ENCODE measurements around the gene HILPDA.

DNA sequence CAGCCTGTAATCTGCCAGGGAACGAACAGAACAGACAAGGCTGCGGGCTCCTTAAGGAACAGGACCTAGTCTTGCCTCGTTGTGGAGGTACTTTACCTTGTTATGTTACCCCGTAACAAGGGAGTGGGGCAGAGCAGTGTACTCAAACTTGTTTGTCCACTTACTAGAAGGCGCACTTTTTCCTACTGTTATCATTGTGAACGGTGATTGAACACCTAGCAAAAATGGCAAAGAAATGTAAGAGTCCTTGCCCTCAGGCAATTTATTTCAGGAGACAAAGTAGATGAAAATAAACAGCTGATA lies 45.3 kb upstream of the HILPDA start:
- TF ChIP-seq, protein P1, sequence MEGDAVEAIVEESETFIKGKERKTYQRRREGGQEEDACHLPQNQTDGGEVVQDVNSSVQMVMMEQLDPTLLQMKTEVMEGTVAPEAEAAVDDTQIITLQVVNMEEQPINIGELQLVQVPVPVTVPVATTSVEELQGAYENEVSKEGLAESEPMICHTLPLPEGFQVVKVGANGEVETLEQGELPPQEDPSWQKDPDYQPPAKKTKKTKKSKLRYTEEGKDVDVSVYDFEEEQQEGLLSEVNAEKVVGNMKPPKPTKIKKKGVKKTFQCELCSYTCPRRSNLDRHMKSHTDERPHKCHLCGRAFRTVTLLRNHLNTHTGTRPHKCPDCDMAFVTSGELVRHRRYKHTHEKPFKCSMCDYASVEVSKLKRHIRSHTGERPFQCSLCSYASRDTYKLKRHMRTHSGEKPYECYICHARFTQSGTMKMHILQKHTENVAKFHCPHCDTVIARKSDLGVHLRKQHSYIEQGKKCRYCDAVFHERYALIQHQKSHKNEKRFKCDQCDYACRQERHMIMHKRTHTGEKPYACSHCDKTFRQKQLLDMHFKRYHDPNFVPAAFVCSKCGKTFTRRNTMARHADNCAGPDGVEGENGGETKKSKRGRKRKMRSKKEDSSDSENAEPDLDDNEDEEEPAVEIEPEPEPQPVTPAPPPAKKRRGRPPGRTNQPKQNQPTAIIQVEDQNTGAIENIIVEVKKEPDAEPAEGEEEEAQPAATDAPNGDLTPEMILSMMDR (IDR thresholded peaks at IDR 0.05 in 2 of 3, conservative IDR thresholded peaks at IDR 0.05 in 1 of 3; ENCODE audit: control insufficient read depth in 2 of 3, extremely low read depth in 1 of 3, insufficient read depth in 1 of 3, low read depth in 3 of 3, low read length in 3 of 3): no peak
- no peak for TF ChIP-seq POLR2A (IDR thresholded peaks at IDR 0.05; ENCODE audit: low read depth, low read length)
- TF ChIP-seq TARDBP (IDR thresholded peaks at IDR 0.05; ENCODE audit: borderline replicate concordance): no peak
- no peak for TF ChIP-seq CBFB (IDR thresholded peaks at IDR 0.05; ENCODE audit: low read depth)
- TF ChIP-seq, protein P2, sequence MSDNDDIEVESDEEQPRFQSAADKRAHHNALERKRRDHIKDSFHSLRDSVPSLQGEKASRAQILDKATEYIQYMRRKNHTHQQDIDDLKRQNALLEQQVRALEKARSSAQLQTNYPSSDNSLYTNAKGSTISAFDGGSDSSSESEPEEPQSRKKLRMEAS (IDR thresholded peaks at IDR 0.05; ENCODE audit: low read depth, low read length): no peak
- no peak for TF ChIP-seq NRF1 (conservative IDR thresholded peaks at IDR 0.05; ENCODE audit: low read depth, low read length)
- TF ChIP-seq TCF12 (IDR thresholded peaks at IDR 0.05; ENCODE audit: low read depth, low read length): no peak
- no peak for TF ChIP-seq MTA2 (IDR thresholded peaks at IDR 0.05; ENCODE audit: low read depth)
- TF ChIP-seq EZH2 (IDR thresholded peaks at IDR 0.05; ENCODE audit: borderline replicate concordance, control insufficient read depth, low read depth, low read length): no peak
- TF ChIP-seq FOS (IDR thresholded peaks at IDR 0.05; ENCODE audit: borderline replicate concordance, extremely low read depth, insufficient read length): no peak
- no peak for TF ChIP-seq YY1 (IDR thresholded peaks at IDR 0.05; ENCODE audit: low read depth, low read length)
- TF ChIP-seq, protein P3, sequence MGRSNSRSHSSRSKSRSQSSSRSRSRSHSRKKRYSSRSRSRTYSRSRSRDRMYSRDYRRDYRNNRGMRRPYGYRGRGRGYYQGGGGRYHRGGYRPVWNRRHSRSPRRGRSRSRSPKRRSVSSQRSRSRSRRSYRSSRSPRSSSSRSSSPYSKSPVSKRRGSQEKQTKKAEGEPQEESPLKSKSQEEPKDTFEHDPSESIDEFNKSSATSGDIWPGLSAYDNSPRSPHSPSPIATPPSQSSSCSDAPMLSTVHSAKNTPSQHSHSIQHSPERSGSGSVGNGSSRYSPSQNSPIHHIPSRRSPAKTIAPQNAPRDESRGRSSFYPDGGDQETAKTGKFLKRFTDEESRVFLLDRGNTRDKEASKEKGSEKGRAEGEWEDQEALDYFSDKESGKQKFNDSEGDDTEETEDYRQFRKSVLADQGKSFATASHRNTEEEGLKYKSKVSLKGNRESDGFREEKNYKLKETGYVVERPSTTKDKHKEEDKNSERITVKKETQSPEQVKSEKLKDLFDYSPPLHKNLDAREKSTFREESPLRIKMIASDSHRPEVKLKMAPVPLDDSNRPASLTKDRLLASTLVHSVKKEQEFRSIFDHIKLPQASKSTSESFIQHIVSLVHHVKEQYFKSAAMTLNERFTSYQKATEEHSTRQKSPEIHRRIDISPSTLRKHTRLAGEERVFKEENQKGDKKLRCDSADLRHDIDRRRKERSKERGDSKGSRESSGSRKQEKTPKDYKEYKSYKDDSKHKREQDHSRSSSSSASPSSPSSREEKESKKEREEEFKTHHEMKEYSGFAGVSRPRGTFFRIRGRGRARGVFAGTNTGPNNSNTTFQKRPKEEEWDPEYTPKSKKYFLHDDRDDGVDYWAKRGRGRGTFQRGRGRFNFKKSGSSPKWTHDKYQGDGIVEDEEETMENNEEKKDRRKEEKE (IDR thresholded peaks at IDR 0.05): no peak
- no peak for TF ChIP-seq EP300 (IDR thresholded peaks at IDR 0.05; ENCODE audit: borderline replicate concordance in 1 of 2, control insufficient read depth in 1 of 2, low read depth in 2 of 2, low read length in 2 of 2)
- TF ChIP-seq ZNF24 (IDR thresholded peaks at IDR 0.05): no peak

All from GM12878 (cell line).